Endothelial cell of umbilical vein (primary cell): ENCODE measurements around the gene ATCAY. TPM values are rescaled to one million over a fixed set of nuclear protein-coding genes. Genes with fewer than 3 reads are reported as not detected.

Source experiments
- BruUV-seq: library from RNA; stranded (reverse); fragments of 400-500 nt; replicated peaks from 2 replicates; lab custom pipeline; 2021; lab: Mats Ljungman, UMichigan
- CTCF ChIA-PET: fragments of 300-600, 350-600 bp; sonication (Branson Sonifier 250); formaldehyde crosslinking; loops from one replicate; lab custom pipeline; 2021; ENCODE audit warnings: antibody characterized with exemption, inconsistent platforms; lab: Charles Lee
- POLR2A ChIA-PET: fragments of 300-600, 350-600 bp; sonication (Branson Sonifier 250); formaldehyde crosslinking; loops from one replicate; lab custom pipeline; 2021; ENCODE audit warnings: antibody characterized with exemption, inconsistent platforms; lab: Charles Lee
- DNase-seq: peaks from one replicate; pipeline ENCODE4 v3.0.0-alpha.2; 2011; ENCODE audit warnings: low read depth, low spot score
- FAIRE-seq: peaks from 2 replicates; lab custom pipeline; 2011; peaks lifted over from hg19 to GRCh38; lab: Jason Lieb, UNC
- H2AFZ ChIP-seq: 2 replicates; pipeline ENCODE4 v1.6.0; 2012; ENCODE audit warnings: low read depth, low read length, control low read depth, inconsistent platforms
- H3K27ac ChIP-seq: 2 replicates; pipeline ENCODE4 v1.5.1; 2011; ENCODE audit warnings: low read depth, mild to moderate bottlenecking, control low read depth, low read length, moderate library complexity; ENCODE audit not compliant: insufficient read depth
- H3K27me3 ChIP-seq, 2 experiments: 2 replicates each; pipeline versions ENCODE4 v1.6.0 to v1.6.1; 2011; ENCODE audit warnings: low read length in 2 of 2, mixed read lengths in 1 of 2; ENCODE audit not compliant: control insufficient read depth in 2 of 2, insufficient read depth in 2 of 2
- H3K36me3 ChIP-seq, 2 experiments: 2 replicates in 1 of 2; 3 replicates in 1 of 2; pipeline ENCODE4 v1.5.1; 2011; ENCODE audit warnings: low read length in 2 of 2, mild to moderate bottlenecking in 1 of 2, moderate library complexity in 1 of 2; ENCODE audit not compliant: control insufficient read depth in 2 of 2, insufficient read depth in 2 of 2; ENCODE audit errors: extremely low read depth in 1 of 2
- H3K4me1 ChIP-seq: 3 replicates; pipeline ENCODE4 v1.5.1; 2011; ENCODE audit warnings: mild to moderate bottlenecking, low read length; ENCODE audit not compliant: control insufficient read depth, insufficient read depth; ENCODE audit errors: extremely low read depth
- H3K4me2 ChIP-seq: 2 replicates; pipeline ENCODE4 v1.6.1; 2011; ENCODE audit warnings: low read length, control low read depth, mixed read lengths; ENCODE audit not compliant: insufficient read depth
- H3K4me3 ChIP-seq, 3 experiments: fragments of 200-600 bp in 1 of 3; sonication (generic), shearing (Covaris generic) in 1 of 3; replicated peaks in 1 of 3; 2 replicates each; pipeline ENCODE4 v1.5.1; 2011 to 2016; ENCODE audit warnings: control low read depth in 3 of 3, low read length in 3 of 3, mild to moderate bottlenecking in 2 of 3, inconsistent platforms in 1 of 3, low read depth in 1 of 3, moderate library complexity in 1 of 3; ENCODE audit not compliant: insufficient read depth in 1 of 3
- H3K79me2 ChIP-seq: 2 replicates; pipeline ENCODE4 v1.6.0; 2012; ENCODE audit warnings: low read length, inconsistent platforms; ENCODE audit not compliant: control insufficient read depth, insufficient read depth
- H3K9ac ChIP-seq: replicated peaks from 2 replicates; pipeline ENCODE3; 2011; ENCODE audit warnings: low read length, control low read depth; ENCODE audit not compliant: insufficient read depth; ENCODE audit errors: extremely low read depth
- H3K9me1 ChIP-seq: replicated peaks from 3 replicates; pipeline ENCODE4 v1.6.0; 2011; ENCODE audit warnings: mild to moderate bottlenecking, low read length; ENCODE audit not compliant: control insufficient read depth, insufficient read depth; ENCODE audit errors: extremely low read depth
- H3K9me3 ChIP-seq: replicated peaks from 2 replicates; pipeline ENCODE4 v1.5.1; 2012; ENCODE audit warnings: low read length, inconsistent platforms; ENCODE audit not compliant: control insufficient read depth, insufficient read depth
- H4K20me1 ChIP-seq: replicated peaks from 2 replicates; pipeline ENCODE3; 2011; ENCODE audit warnings: mild to moderate bottlenecking, low read length; ENCODE audit not compliant: control insufficient read depth, insufficient read depth; ENCODE audit errors: extremely low read depth
- CTCF ChIP-seq, 2 donors: IDR thresholded peaks; 1 replicate in 1 of 2; 2 replicates in 1 of 2; pipeline ENCODE4 v1.5.1; 2011; ENCODE audit warnings: low read length in 2 of 2, mild to moderate bottlenecking in 2 of 2, moderate library complexity in 2 of 2, control low read depth in 1 of 2, inconsistent platforms in 1 of 2, low read depth in 1 of 2; ENCODE audit not compliant: insufficient read depth in 1 of 2; ENCODE audit errors: extremely low read depth in 1 of 2
- EZH2 ChIP-seq: IDR thresholded peaks from 2 replicates; pipeline ENCODE4 v1.6.1; 2012; ENCODE audit warnings: borderline replicate concordance, low read depth, mild to moderate bottlenecking, moderate library complexity, low read length, inconsistent platforms; ENCODE audit not compliant: severe bottlenecking
- FOS ChIP-seq: IDR thresholded peaks from 2 replicates; pipeline ENCODE4 v1.6.1; 2011; ENCODE audit warnings: mild to moderate bottlenecking, low read length, moderate library complexity, borderline replicate concordance; ENCODE audit not compliant: insufficient read depth
- GATA2 ChIP-seq: IDR thresholded peaks from 2 replicates; pipeline ENCODE4 v1.7.0; 2011; ENCODE audit warnings: low read depth, mild to moderate bottlenecking, moderate library complexity, mixed read lengths, low read length; ENCODE audit not compliant: insufficient read length, insufficient read depth
- JUN ChIP-seq: IDR thresholded peaks from 2 replicates; pipeline ENCODE4 v1.6.1; 2011; ENCODE audit warnings: borderline replicate concordance, low read depth; ENCODE audit not compliant: insufficient read length, insufficient read depth
- MAX ChIP-seq: IDR thresholded peaks from 2 replicates; pipeline ENCODE4 v1.6.1; 2011; ENCODE audit not compliant: insufficient read depth, insufficient read length
- MYC ChIP-seq: IDR thresholded peaks from one replicate; pipeline ENCODE4 v1.6.1; 2011; ENCODE audit warnings: mild to moderate bottlenecking, low read depth, low read length
- POLR2A ChIP-seq: IDR thresholded peaks from 2 replicates; pipeline ENCODE4 v1.6.1; 2012; ENCODE audit warnings: low read depth, mild to moderate bottlenecking, control low read depth, low read length
- POLR2AphosphoS5 ChIP-seq: IDR thresholded peaks from 2 replicates; pipeline ENCODE4 v1.6.1; 2012; ENCODE audit warnings: low read depth, mild to moderate bottlenecking, control low read depth, low read length, moderate library complexity; ENCODE audit not compliant: insufficient read depth
- dilution Hi-C: fragments of 300-500 bp; cut with MboI; formaldehyde crosslinking; loops from one replicate; pipeline ENCODE4 v1.15.0; 2019; ENCODE audit warnings: low sequenced_read_pairs; ENCODE audit not compliant: extremely low pct_ligation_motif_present
- intact Hi-C: fragments of 100-400 bp; cut with micrococcal nuclease; formaldehyde crosslinking; loops from one replicate; pipeline ENCODE4 v1.10.0; 2022
- polyA plus RNA-seq, 4 experiments: library from polyadenylated mRNA; depleted of rRNA in 3 of 4; stranded (reverse) in 3 of 4; unstranded in 1 of 4; fragments of >200 nt; gene quantifications; 2 replicates each; pipeline versions ENCODE4 v1.2.1 to v1.2.3, GENCODE V29; 2011 to 2012; ENCODE audit warnings: missing spikeins in 1 of 4
- total RNA-seq: library from RNA; stranded (reverse); gene quantifications from 2 replicates; pipeline ENCODE4 v1.2.3, GENCODE V29; 2021

The ATCAY gene
- total and polyA plus RNA-seq, 2 donors (not counting 3 experiments of a cell fraction or from before 2014, with no cell fraction given): 0.03 TPM; not detected in 1

- Histone ChIP-seq H3K4me1 (no peaks in the 10 kb centered on the region), H2AFZ (no peak overlapping the region), H3K9ac (no peak overlapping the region), H3K79me2 (no peaks in the 10 kb centered on the region), H3K4me3 (no peak overlapping the region), H3K27me3 (no peaks in the 10 kb centered on the region), H3K4me2 (no peak overlapping the region), H3K9me3 (no peaks in the 10 kb centered on the region), H3K27ac (no peak overlapping the region), H3K9me1 (no peaks in the 10 kb centered on the region), H3K36me3 (no peaks in the 10 kb centered on the region), H4K20me1 (no peaks in the 10 kb centered on the region)
- no peak for TF ChIP-seq POLR2A
- TF ChIP-seq GATA2: no peak
- no peak for TF ChIP-seq MAX
- TF ChIP-seq FOS: no peak
- no peak for TF ChIP-seq MYC
- no peak for TF ChIP-seq CTCF (IDR thresholded peaks at IDR 0.05; ENCODE audit: extremely low read depth in 1 of 2, insufficient read depth in 1 of 2, low read depth in 1 of 2, low read length in 2 of 2)
- no peak for TF ChIP-seq POLR2AphosphoS5
- TF ChIP-seq JUN: no peak
- no peak for TF ChIP-seq EZH2
- POLR2A ChIA-PET: no interaction called here
- intact Hi-C loops: no loop called here
- CTCF ChIA-PET: no interaction called here
- dilution Hi-C loops: no loop called here
- FAIRE-seq (no peak), DNase-seq (no peak)
- no TSS peak for BruUV-seq
Observed at GRCh38 chr19:3857449-3858003, 23.0 kb upstream of the ATCAY start.
